Renal pelvis (tissue), 4 donors: ENCODE data around the gene SMAD4. TPM values are rescaled to one million over a fixed set of nuclear protein-coding genes. Genes with fewer than 3 reads are reported as not detected.
"Not testable (repeated sequence)": the region's sequence is repeated elsewhere in the genome, so short reads cannot be mapped to it uniquely, and the experiment has no call there.

Source experiments
- DNase-seq: peaks from one replicate; pipeline ENCODE4 v3.0.0-alpha.2; 2013
- polyA plus RNA-seq, 3 donors: library from polyadenylated mRNA; unstranded; fragments of 120-200 nt; gene quantifications; one replicate each; pipeline ENCODE4 v1.2.1, GENCODE V29; 2013; ENCODE audit not compliant: insufficient read length in 3 of 3

SMAD4 gene
- polyA plus RNA-seq, 3 donors, result 151 to 170 (median 165) TPM

DNA sequence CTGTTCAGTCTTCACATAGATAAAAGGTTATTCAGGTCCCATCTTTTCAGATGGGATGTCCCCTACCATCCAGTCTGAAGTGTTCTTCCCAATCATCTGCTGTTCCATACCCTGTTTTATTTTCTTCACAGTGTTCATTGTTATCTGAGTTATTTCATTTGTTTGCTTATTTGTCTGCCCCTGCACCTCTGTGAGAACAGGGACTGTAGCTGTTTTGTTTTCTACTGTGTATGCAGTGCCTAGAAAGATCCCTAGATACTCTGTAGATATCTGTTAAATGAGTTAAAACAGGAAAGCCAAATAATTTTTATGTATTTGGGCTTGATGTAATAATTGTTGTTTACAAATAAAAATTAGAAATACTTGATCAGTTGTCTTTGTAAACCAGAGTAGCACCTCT lies 34.2 kb downstream of the SMAD4 start:
- no peak for DNase-seq

DNA sequence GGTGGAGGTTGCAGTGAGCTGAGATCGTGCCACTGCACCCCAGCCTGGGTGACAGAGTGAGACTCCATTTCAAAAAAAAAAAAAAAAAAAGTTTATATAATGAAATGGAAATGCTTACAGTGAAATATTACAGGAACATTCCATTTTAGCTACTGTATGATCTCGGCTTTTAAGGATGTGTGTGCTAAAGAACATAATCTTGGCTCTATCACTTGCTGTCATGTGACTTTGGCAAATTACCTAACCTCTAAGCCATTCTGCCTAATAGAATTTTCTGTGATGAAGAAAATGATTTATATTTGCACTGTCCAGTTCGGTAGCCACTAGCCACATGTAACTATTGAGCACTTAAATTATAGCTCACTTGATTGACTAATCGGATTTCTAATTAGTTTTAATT lies 36.3 kb downstream of the SMAD4 start:
- no peak for DNase-seq

DNA sequence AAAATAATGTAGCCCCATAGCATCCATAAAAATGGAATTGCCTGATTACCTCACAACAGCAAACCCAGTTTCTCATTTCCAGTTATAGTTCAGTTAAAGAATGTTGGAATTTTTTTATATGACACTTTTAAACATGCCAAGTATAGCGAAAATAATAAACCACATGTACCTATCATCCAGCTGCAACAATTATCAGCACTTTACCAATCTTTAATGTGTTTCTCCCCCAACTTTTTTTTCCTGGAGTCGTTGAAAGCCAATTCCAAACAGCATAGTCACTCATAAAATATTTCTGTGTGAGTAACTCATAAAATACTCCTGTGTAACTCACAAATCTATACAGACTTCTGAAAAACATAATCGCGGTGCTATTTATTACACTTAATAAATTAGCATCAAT lies 38.1 kb downstream of the SMAD4 start:
- no peak for DNase-seq

DNA sequence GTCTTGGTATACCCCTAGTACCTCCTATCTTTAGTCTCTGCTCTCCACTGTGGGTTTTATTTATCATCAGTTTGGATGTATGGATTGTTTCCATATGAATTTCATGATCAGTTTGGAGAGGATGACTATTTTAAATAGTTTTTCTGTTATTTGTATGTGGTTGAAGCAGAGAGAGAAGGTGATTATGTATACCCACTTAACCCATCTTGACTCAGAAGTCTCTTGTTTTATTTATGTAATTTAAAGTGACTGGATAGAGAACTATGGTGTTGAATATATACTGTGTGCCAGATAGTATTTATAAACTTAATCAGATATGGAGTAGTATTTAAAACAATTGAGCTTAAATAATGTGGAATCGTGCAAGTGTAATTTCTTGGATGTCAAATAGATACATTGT lies 39.9 kb downstream of the SMAD4 start:
- no peak for DNase-seq

DNA sequence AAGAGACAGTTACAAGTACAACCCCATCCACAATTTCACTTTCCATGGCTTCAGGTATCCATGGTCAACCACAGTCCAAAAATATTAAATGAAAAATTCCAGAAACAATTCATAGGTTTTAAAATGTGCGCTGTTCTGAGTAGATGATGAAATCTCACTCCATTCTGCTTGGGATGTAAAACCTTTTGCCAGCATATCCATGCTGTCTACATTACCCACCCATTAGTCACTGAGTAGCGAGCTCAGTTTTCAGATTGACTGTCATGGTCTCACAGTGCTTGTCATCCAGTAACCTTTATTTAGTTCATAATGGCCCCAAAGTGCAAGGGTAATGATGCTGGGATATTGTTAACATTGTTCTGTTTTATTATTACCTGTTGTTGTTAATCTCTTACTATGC lies 40.5 kb downstream of the SMAD4 start:
- DNase-seq, result no peak

DNA sequence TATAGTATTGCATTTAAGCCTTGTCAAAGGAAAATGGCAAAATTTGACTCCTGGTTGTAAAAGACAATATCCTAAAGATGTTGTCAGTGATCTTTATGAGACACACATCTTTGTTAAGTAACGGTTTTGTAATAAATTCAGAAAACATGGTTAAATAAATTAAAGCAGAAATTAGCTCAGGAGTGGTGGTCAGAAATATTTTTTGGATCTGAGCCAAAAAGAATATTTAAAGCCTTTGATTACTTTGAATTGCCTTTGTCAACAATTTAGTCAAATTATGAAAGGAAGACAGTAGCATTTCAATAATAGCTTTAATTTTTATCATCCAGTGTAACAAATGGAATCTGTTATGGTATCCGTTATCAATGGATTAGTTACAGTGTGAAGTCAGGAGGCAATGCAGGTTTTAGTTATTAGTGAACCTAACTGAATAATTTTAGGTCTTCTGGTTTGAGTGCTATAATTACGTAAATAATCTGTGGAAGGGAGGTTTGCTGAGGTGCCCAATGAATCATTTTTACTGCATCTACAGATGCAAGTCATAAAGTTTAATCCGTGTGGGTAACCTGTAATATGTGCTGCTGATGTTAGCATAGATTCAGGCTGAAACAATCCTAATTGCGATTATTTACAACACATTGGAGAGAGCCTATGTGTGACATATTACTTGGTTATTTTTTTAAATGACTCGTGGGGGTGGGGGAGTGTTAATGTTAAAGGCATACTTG lies 42.7 kb downstream of the SMAD4 start:
- no peak for DNase-seq

DNA sequence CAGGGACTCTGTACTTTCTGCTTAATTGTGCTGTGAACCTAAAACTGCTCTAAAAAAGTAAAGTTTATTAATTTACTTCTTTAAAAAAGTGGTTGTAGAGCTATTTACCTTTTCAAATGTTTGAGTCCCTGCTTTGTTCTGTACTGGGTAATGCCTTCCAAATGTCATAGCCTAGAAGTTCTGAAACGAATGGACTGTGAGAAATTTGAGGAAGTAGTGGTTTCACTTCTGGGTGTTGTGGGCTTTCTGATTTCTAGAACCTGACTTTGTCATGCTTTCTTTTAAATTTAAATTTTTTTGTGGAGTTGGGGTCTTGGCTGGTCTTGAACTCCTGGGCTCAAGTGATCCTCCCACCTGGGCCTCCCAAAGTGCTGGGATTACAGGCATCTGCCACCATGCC lies 44.6 kb downstream of the SMAD4 start:
- DNase-seq, result no peak

DNA sequence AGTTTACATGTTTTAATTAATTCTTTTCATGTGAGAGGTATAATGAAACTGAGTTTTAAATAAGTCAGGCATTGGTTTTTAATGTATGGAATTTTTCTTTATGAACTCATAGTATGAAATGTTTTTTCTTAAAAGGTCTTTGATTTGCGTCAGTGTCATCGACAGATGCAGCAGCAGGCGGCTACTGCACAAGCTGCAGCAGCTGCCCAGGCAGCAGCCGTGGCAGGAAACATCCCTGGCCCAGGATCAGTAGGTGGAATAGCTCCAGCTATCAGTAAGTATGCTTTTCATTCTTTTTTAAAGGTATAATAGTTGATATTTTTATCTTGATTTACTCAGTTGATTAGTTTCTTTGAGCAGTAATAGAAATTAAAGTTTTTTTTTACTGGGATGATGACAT lies 46.5 kb downstream of the SMAD4 start:
- no peak for DNase-seq

DNA sequence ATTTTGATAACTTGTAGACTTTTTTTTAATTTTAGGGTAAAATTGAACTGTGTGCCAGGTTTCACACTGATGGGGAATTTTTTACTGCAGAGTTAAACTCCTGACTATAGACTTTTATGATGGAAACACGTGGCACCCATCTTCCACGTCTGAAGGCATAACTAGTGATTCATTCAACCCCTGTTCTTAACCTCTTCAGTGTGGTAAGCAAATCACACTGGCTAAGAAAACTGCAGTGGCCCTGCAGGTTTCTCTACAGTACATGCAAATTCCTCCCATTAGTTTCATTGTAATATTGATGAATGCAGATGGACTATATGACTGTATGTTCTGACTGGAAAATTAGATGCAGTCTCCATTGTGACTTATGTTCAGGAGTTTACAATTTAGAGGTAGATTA lies 47.2 kb downstream of the SMAD4 start:
- DNase-seq, result no peak

DNA sequence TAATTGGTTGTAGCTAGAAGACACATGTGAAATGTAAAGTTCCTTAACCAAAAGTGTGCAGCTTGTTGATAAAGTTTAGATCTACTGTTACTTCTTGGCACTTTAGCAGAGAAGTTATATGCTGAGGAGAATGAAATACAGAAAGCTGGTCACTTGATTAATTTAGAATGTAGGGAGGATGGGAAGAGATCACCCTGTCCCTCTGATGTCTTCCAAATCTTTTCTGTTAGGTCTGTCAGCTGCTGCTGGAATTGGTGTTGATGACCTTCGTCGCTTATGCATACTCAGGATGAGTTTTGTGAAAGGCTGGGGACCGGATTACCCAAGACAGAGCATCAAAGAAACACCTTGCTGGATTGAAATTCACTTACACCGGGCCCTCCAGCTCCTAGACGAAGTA lies 48.0 kb downstream of the SMAD4 start:
- DNase-seq, result no peak

DNA sequence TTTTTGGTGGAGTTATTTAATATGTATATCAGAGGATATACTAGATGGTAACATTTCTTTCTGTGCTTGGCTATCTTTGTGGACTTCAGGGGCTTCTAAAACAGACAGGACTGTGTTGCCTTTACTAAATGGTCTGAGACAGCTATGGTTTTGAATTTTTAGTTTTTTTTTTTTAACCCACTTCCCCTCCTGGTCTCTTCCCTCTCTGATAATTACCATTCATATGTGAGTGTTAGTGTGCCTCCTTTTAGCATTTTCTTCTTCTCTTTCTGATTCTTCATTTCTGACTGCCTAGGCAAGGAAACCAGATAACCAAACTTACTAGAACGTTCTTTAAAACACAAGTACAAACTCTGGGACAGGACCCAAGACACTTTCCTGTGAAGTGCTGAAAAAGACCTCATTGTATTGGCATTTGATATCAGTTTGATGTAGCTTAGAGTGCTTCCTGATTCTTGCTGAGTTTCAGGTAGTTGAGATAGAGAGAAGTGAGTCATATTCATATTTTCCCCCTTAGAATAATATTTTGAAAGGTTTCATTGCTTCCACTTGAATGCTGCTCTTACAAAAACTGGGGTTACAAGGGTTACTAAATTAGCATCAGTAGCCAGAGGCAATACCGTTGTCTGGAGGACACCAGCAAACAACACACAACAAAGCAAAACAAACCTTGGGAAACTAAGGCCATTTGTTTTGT lies 52.7 kb downstream of the SMAD4 start:
- DNase-seq, result no peak

DNA sequence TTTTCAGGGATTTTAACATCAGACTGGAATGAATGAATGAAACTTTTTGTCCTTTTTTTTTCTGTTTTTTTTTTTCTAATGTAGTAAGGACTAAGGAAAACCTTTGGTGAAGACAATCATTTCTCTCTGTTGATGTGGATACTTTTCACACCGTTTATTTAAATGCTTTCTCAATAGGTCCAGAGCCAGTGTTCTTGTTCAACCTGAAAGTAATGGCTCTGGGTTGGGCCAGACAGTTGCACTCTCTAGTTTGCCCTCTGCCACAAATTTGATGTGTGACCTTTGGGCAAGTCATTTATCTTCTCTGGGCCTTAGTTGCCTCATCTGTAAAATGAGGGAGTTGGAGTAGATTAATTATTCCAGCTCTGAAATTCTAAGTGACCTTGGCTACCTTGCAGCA lies 53.4 kb downstream of the SMAD4 start:
- DNase-seq, result no peak

DNA sequence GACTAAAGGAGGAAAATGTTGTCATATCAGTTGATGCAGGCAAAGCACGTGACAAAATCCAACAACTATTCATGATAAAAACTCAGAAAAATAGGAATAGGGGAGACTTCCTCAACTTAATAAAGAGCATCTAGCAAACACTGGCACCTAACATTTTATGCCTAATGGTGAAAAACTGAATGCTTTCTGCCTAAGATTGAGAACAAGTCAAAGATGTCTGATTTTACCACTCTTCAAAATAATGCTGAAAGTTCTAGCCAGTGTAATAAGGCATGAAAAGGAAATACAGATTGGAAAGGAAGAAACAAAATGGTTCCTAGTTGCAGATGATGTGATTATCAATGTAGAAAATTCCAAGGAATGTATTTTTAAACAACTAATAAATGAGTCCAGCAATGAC lies 58.4 kb downstream of the SMAD4 start:
- DNase-seq, result no peak

DNA sequence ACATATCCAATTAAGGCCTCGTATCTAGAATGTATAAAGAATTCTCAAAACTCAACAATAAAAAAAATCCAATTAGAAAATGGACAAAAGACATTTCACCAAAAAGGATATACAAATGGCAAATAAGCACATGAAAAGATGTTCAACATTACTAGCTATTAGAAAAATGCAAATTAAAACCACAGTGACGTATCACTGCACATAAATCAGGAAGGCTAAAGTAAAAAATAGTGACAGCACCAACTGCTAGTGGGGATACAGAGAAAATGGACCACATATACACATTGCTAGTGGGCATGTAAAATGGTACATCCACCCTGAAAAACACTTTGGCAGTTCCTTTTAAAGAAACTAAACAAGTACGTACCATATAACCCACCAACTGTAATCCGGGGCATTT lies 59.7 kb downstream of the SMAD4 start:
- DNase-seq, result no peak

DNA sequence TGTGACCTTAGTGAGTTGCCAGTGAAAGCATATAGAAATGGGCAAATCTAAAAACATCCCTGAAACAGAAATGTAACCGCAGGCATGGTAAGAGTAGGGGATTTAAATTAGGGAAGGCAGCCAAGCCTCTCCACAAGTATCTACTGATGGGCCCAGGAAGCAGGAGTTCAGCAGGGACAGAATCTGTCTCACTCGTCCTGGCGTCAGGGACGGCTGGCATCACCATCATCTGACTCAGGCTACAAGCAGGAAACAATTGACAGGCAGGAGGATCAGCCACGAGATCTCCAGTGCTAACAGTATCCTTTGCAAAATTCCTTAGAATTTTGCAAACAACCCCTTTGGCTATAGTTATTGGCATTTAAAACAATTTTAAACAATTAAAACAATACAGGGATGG lies 61.3 kb downstream of the SMAD4 start:
- DNase-seq, result no peak

DNA sequence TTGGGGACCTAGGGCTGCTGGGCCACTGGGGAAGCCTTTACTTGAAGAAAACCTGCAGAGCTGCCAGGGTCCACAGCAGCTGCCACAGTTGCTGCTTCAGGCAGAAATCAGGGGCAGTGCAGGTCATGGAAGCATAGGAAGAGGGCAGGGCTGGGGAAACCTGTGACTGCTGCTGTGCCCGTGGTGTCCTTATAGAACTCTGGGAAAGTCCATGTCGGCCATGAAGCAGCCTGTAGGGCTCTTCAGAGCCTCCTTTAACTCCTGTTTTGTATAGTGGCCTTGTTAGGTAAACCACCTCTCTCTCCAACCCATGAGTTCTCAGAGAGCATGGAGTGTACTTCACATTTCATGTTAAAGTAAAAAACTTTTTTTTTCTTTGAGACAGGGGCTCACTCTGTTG lies 62.1 kb downstream of the SMAD4 start:
- DNase-seq, result no peak

DNA sequence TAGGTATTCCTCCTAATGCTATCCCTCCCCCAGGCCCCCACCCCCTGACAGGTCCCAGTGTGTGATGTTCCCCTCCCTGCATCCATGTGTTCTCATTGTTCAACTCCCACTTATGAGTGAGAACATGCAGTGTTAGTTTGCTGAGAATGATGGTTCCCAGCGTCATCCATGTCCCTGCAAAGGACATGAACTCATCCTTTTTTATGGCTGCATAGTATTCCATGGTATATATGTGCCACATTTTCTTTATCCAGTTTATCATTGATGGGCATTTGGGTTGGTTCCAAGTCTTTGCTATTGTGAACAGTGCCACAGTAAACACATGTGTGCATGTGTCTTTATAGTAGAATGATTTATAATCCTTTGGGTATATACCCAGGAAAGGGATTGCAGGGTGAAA lies 63.0 kb downstream of the SMAD4 start:
- not testable (repeated sequence) for DNase-seq

DNA sequence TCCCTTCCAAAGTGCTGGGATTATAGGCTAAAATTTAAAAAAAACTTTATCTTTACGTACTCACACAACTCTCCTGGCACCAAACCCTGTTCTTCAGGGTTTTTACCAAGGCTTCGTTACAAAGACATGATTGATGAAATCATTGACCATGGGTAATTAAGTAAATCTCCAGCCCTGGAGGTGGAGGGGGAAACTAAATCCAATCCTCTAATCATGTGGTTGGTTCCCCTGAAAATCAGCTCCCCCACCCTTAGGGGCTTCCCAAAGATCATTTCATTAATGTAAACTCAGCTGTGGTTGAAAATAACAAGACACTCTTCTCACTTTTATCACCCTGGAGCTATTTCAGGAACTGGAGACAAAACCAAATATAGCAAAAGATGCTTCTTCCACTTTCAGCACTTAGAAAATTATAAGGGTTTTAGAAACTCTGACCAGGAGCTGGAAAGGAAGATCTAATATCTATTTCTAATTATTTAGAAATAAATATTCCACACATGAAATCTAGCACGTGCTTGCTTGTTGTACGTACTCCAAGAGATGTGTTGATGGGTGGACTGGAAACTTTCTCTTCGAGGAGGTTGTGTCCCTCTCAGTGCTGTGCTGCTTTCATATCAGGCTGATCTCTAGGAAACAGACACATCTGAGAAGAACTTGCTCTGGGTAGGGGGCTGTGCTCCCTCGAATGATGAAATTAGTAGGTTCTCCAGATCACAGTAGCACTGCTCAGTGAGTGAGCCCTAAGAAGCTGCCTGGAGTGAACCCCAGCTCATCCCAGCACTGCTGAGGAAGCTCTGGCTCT lies 67.2 kb downstream of the SMAD4 start:
- DNase-seq, result no peak

DNA sequence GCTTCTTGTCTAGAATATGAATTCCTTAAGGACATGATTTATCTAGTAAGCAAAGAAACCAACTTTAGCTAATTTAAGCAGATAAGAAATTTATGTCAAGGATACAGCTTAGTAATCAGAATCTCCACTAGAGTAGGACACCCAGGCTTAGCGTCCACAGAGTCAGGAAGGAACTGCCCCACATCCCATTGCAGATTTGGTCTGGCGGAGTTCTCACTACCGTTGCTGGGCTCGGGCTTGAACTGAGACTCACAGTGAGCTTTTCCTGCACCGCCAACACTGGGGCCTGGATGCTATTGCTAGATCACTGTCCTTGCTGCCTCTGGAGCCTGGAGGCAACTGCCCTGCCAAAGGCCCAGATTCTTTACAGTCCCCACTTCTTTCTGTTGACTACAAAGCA lies 68.1 kb downstream of the SMAD4 start:
- no peak for DNase-seq

DNA sequence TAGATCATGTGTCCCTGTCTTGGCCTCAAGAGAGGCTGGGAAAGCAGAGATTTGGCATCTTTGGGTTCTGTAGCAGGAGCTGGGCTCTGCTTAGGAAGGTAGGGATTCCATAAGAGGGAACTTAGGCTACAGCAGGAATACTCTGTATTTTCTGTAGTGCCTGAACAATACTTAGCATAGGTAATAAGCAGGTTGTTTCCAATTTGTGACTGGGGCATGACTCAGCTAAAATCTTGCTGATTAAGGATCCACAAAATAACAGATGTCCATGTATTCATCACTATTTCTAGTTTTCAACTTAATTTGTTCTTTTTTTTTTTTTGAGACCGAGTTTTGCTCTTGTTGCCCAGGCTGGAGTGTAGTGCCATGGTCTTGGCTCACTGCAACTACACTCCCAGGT lies 68.5 kb downstream of the SMAD4 start:
- no peak for DNase-seq

DNA sequence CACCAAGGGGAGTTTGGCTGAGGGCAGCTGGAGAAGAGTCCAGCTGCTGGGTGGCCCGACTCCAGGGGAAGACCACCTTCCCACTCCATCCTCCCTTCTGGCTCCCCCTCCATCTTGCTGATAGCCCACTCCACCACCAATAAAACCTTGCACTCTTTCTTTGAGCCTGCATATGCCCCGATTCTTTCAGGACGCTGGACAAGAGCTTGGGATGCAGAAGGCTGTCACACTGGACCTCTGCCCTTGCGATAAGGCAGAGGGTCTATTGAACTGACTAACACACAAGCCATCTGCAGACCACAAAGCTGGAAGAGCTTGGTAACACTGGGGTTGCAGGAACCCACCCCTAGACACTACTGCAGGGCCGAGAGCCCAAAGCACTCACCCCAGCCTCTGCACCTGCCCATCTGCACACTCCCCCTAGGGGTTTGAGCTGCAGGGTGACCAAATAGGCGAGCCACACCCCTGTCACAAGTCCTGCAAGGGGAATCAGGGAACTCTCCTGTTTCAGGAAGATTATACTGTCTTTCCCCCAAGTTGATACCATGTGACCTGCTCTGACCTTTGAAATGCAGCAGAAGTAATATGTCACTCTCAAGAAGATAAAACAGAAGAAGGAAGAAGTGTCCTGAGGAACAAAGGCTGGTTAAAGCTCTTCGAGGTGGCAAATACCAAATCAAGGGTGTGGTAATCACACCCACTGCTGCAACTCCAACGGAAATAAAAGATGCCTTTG lies 70.5 kb downstream of the SMAD4 start:
- DNase-seq, result no peak

DNA sequence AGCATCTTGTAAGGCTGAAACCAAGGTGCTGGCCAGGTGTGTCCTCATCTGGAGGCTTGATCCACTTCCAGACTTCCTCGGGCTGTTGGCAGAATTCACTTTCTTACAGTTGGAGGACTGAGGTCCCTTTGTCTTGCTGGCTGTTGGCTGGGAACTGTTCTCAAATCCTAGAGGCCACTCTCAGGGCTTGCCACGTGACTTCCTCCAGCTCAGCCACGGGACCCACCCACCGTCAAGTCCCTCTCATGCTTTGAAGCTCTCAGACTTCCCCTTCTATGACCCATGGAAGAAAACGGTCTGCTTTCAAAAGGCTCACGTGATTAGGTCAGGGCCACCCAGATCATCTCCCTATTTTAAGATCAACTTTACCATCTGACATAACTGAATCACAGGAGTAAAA lies 77.1 kb downstream of the SMAD4 start:
- DNase-seq, result no peak
